GM23338 (cell line): ENCODE results near the gene TENT5D.

Experiments used
- CREB1 ChIP-seq: fragments of 250-450 bp; sonication (Bioruptor Pico); IDR thresholded peaks from 2 replicates; pipeline ENCODE4 v1.5.0; 2020; ENCODE audit warnings: low read depth, mild to moderate bottlenecking, moderate library complexity
- EZH2phosphoT487 ChIP-seq: fragments of 200-600 bp; sonication (generic); IDR thresholded peaks from one replicate; pipeline ENCODE4 v1.8.1; 2018; ENCODE audit warnings: antibody characterized with exemption; ENCODE audit not compliant: unreplicated experiment
- POLR2AphosphoS5 ChIP-seq: IDR thresholded peaks from 2 replicates; pipeline ENCODE4 v1.6.1; 2016; ENCODE audit warnings: antibody characterized with exemption, low read depth
- TF ChIP-seq, protein P1 (sequence below), 2 experiments: fragments of 200-600 bp in 1 of 2; sonication (generic) in 1 of 2; conservative IDR thresholded peaks; 2 replicates each; pipeline versions ENCODE4 v1.5.1 to v1.6.1; 2016 to 2017; ENCODE audit warnings: antibody characterized with exemption in 2 of 2, low read depth in 2 of 2, mild to moderate bottlenecking in 2 of 2, moderate library complexity in 1 of 2

DNA sequence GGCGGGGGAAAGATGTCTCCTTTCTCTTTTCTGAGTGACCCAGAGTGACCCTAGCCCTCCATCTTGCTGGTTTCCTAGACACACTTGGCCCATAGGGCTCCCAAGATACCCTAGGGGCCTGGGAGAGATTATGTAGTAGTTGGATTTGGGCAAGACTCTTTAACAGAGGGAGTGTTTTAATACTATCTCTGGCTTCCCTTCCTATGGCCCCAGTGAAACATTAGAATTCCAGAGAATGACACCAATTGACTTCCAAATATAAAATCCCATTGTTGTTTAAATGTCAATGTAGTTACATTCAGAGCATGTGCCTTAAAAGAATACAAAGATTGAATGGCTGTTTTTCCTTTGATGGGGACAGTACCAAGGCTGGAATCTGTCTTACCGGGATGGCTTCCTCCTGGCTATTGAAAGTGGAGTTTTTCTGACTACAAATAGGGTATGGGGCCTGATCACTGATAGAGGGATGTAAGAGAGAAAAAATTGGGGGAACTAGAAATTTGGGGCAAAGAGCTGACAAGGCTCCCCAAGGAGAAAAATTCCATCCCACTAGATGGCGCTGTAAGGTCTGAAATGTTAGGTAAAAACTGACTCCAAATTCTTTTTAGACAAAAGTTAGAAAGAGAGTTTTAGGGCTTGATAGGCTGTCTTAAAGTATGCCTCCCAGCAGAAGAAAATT, 10.7 kb downstream of the TENT5D start:
- TF ChIP-seq, protein P1, sequence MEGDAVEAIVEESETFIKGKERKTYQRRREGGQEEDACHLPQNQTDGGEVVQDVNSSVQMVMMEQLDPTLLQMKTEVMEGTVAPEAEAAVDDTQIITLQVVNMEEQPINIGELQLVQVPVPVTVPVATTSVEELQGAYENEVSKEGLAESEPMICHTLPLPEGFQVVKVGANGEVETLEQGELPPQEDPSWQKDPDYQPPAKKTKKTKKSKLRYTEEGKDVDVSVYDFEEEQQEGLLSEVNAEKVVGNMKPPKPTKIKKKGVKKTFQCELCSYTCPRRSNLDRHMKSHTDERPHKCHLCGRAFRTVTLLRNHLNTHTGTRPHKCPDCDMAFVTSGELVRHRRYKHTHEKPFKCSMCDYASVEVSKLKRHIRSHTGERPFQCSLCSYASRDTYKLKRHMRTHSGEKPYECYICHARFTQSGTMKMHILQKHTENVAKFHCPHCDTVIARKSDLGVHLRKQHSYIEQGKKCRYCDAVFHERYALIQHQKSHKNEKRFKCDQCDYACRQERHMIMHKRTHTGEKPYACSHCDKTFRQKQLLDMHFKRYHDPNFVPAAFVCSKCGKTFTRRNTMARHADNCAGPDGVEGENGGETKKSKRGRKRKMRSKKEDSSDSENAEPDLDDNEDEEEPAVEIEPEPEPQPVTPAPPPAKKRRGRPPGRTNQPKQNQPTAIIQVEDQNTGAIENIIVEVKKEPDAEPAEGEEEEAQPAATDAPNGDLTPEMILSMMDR (conservative IDR thresholded peaks at IDR 0.05; ENCODE audit: low read depth in 2 of 2): peak; percentile 31 to 50
- TF ChIP-seq EZH2phosphoT487 (no peak), POLR2AphosphoS5 (no peak), CREB1 (CRISPR knock-in tag) (no peak)
